Muscle of back (tissue), 11 donors: ENCODE results near the gene MRPL11. TPM values are rescaled to one million over a fixed set of nuclear protein-coding genes. Genes with fewer than 3 reads are reported as not detected.
"Not testable (repeated sequence)": the region's sequence is repeated elsewhere in the genome, so short reads cannot be mapped to it uniquely, and the experiment has no call there.

Source experiments
- DNase-seq, 3 donors: peaks; one replicate each; pipeline versions ENCODE4 v3.0.0 to v3.0.0-alpha.2; 2013
- polyA plus RNA-seq, 10 donors: library from polyadenylated mRNA; unstranded; fragments of 120-200 nt; gene quantifications; one replicate each; pipeline ENCODE4 v1.2.1, GENCODE V29; 2013; ENCODE audit not compliant: insufficient read length in 10 of 10

The MRPL11 gene
- polyA plus RNA-seq, 10 donors: 43.8 to 58.6 (median 50.7) TPM

DNA sequence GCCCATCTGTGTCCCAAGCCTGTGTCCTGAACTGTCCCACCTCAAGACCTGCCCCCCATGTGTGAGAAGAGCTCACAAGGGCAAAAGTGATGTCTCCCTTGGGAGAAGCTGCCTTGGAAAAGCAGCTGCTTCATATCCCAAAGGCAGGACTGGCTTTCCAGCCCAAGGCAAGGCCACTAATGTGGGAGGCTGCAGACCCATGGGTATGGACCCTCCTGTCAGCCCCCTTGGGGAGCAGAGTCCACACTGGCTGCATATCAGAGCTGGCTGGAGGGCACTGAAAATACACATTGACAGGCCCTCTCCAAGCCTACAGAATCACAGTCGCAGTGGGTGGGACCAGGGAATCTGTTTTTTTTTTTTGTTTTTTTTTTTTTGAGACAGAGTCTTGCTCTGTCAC is 30.8 kb upstream of the MRPL11 start:
- no peak for DNase-seq

DNA sequence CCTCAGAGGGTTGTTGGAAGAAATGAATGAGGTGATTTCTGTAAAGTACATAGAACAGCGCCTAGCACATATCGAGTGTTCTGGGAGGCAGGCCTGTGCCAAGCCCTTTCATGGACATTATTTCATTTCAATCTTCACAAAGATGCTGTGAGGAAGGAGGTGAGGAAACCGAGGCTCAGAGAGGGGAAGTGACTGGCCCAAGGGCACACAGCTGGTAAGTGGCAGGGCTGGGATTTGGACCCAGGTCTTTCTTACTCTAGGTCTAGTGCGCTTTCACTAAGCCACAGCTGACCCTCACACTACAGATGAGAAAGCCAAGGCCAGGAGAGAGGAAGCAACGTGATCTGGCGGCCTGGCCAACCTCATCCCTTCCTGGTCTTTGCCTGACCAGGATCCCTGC is 30.0 kb upstream of the MRPL11 start:
- DNase-seq: no peak

DNA sequence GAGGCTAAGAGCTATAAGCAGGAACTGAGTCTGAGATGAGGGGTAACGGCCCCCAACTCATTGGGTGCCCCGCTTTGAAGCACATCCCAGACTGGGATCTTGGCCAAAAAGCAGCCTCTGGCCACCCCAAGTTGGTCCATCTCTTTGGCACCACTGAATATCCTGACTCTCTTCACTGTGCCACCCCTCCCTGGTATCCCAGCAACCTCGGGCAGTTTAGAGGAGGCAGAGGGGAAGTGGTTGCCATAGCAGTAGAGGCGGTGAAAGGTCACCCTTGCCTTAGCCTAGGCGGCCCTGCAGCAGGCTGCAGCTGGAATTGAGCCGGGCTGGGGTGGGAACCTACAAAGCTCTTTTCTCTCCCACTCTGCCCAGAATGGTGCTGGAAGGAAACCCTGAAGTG is 29.1 kb upstream of the MRPL11 start:
- peak in 1 of 3 donors; percentile 41 for DNase-seq

DNA sequence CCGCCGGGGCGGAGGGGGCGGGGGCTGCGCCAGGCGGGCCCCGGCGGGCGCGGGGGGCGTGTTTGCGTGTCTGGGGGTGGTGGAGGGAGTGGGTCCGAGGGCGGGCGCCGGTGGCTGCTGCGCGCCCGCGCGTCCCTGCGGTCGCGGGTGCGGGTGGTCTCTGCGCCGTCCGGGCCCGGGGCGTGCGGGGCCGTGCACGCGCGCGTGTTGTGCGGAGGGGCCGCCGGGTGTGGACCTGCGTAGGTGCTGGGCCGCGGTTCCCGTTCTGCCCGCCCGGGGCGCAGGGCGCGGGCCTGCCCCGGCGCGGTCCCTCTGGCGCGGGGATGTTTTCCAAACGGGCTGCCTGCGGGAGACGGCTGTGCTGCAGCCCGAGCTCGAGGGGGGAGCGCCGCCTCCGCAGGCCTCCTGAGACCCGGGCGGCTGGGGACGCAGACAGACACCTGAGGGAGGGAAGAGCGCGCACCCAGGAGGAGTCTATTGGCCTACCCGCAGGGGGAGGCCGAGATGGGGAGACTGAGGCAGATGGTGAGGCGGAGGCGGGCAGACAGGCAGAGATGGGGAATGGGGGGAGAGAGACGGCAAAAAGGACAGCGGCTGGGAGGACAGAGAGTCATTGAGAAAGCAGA is 28.5 kb upstream of the MRPL11 start:
- DNase-seq: peak in 1 of 3 donors; percentile 59

DNA sequence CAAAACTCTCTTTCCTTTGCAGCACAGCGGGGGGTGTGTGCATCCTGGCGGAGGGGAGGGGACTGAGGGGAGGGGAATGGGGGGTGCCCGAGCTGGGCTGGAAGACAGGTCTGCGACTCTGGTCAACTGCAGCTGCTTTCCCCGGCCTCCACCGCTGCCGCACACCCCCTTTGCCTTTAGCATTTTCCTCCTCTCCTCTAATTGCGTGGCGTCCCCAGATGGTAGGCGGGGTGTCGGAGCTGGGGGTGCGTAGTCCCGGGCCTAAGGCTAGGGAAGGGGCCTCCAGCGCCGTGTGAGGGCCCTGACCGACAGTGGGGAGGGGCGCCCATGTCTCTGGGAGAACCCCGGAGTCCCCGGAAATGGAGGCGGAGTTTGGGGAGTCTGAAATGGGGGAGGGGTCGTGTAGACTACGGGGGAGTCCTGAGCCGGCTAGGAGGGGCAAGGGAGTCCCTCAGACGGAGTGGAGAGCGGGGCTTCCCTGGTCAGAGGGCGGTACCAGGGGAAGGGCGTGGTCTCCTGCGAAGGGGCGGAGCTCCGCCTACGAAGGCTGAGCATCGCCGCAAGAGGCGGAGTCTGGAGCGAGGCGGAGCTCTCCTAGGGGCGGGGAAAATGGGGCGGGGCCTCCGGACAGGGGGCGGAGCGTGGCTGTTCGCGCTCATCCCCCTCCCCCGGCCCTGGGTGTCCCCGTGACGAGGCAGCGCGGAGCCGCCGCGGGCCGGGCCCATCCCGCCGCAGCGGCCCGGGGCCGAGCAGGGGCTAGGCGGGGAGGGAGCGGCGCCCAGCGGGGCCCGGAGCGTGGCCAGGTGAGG is 27.8 kb upstream of the MRPL11 start, which contains the start of gene PELI3:
PELI3 (plus strand) TSS at position 681 of the 809 bp plus-strand sequence. CDS start 1,224 bp downstream, outside the sequence.
- DNase-seq: peak; percentile 92 to 97 (median 96)

DNA sequence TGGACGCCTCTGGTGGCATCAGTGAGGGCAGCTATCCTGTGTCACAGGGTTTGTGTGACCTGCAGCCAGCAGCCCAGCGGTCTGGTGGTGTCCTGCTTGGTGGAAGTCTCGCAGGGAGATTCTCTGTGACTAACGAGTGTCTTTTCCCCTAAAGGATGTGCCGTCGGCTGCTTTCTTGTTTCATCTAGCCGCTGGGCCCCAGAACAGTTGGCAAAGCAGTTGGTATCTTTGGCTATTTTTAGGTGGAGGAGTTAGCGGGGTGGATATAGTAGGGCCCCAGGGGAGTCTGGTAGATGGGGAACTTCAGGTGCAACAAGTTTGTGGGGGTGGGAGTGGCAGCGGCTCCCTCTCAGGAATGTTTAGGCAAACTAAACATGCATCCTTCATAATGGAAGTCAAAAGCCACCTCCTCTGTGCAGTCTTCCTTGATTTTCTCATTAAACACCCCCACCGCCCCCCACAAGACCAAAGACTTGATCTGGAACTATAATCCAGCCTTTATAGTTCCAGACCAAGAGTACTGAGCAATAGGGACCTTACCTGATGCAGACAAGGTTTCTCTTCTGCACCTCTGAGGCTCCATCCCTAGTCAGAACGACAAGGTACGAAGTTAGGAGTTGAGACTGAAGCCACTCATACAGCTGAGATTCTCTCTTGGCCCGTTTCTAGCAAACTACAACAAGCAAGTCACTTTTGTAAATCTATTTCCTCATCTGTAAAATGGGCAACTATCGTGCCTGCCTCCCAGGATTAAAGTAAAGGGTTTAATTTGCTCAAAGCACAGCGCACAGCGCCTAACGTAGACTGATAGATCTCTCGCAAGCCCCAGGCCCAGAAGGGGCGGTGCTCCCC is 27.0 kb upstream of the MRPL11 start:
- DNase-seq: peak in 1 of 3 donors; percentile 43

DNA sequence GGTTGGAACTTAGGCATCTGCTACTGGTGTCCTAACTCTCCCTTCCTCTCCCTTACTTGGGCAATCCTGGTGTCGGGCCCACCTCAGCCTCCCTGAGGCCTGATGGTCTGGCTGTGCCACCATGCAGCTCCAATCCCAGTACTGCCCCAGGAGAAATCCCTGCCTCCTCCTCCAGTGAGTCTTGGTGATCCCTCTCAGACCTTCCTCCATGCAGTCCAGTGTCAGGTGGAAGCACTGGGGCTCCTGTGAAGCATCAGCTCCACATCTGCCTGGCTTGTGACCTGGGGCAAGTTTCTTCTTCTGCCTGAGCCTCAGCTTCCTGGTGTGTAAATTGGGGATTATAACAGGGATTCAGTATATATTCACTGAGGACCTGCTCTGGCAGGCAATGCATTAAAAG is 26.3 kb upstream of the MRPL11 start:
- DNase-seq: no peak

DNA sequence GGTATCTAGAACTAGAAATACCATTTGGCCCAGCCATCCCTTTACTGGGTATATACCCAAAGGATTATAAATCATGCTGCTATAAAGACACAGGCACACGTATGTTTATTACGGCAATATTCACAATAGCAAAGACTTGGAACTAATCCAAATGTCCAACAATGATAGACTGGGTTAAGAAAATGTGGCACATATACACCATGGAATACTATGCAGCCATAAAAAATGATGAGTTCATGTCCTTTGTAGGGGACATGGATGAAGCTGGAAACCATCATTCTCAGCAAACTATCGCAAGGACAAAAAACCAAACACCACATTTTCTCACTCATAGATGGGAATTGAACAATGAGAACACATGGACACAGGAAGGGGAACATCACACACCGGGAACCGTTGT is 25.5 kb upstream of the MRPL11 start:
- DNase-seq: not testable (repeated sequence)

DNA sequence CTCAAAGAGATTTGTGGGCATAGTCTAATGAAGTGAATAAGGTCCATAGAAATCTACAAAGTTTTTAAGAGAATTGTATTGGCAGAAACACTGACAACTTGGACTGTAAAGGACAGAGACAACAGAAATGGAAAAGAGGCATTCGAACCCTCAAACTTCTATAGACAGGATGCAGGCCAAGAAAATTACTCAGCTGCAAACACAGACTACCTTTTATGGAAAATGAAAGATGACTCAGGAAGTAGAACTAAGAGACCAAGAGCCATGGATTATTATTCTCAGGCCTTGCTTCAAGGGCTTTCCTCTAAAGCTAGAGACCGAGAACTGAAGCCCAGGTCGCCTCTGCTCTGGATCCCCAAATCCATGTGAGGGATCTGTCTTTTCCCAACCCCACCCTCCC is 24.3 kb upstream of the MRPL11 start:
- no peak for DNase-seq

DNA sequence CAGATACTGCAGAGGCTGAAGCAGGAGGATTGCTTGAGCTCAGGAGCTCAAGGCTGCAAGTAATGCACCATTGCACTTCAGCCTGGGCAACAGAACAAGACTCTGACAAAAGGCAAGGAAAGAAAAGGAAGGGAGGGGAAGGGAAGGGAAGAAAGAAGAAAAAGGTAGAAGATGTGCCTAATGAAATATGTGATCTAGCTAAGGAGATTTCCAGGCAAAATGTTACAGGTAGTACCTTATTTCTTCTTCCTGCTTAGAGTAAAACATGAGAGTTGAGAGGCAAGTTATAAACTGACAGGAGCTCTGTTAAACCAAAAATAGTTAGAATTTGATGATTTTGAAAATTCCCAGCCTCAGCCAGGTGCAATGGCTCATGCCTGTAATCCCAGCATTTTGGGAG is 23.4 kb upstream of the MRPL11 start:
- no peak for DNase-seq

DNA sequence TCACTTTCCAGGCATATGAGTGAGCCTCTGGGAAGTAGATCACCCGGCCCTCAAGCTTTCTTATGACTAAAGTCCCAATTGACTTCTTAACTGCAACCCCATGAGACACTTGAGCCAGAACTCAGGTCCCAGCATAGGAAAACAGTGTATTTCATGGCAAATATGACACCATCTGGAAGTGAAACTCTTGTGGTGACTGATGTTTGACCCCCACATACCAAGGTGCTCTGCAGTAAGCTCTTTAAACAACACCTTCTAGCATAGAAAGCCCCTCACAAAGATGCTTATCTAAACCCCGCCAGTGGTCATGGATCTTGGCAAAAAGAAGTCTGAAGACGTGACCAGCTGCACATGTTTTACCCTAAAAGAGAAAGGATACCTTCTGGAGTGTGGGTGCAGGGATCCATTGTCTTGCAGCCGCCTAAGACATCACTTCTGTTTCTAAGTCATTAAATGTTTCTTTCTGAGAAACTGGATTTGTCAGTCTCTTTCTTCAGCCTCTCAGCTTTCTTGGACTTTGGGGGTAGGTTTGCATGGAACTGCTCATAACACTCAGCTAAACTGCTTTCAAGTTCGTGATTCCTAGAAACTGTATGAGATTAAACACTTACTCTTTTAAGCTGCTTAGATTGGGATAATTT is 20.6 kb upstream of the MRPL11 start:
- DNase-seq: no peak

DNA sequence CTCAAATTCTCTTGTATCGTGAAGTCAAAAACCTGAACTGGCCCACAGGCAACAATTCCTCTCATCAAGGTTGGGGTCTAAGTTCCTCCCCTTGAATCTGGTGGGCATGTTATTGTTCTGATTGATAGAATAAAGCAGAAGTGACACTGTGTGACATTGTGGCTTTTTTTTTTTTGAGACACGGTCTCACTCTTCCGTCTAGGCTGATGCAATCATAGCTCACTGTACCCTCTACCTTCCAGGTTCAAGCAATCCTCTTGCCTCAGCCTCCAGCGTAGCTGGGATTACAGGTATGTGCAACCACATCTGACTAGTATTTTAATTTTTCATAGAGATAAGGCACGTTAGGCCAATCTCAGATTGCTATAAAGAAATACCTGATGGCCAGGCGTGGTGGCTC is 19.2 kb upstream of the MRPL11 start:
- DNase-seq: no peak

DNA sequence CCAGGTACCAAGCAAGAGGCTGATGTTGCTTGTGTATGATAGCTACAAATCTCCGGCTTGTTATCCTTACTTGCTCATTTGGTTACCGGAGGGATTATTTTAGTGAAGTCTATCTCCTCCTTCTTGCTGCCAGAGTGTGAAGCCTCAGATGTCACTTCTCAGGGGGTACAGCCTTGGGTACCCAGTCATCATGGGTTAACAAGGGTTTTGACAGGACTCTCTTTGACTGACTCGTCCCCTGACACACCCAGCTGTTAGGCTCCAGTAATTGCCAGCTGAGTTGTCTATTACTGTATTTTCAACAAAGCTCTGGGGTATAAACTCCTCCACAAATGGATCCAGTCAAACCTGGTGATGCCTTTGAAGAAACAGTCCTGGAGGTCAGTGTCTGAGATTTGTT is 16.2 kb upstream of the MRPL11 start:
- no peak for DNase-seq

DNA sequence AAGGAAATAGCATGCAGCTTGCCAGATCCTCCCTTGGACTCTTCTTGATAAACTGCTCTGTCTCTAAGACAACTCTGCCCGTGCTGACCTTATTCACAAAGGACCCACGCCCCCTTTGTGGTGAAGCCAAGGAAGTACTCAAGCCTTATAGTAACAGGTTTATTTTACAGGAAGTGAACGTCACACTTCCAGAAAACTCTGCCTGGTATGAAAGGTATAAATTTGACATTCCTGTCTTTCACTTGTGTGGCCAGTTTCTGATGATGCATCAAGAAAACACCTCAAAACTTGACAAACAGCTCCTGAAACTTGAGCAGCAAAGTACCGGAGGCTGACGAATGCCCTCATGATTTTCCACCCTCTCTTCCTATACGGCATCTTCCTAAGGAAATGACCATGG is 15.6 kb upstream of the MRPL11 start:
- DNase-seq: no peak

DNA sequence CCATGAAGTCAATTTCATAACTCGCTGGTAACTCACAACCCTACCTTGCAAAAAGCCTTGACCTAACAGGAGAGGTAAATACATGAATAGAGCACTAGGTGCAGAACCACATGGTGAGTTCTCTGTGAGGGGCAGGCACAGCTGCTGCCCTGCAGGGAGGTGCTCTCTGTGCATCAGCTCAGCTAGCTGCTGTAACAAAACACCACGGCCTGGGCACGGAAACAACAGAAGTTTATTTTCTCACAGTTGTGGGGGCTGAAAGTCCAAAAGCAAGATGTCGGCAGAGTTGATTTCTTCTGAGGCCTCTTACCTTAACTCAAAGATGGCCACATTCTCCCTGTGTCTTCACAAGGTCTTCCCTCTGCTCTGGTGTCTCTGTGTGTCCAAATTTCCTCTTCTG is 13.0 kb upstream of the MRPL11 start:
- no peak for DNase-seq

DNA sequence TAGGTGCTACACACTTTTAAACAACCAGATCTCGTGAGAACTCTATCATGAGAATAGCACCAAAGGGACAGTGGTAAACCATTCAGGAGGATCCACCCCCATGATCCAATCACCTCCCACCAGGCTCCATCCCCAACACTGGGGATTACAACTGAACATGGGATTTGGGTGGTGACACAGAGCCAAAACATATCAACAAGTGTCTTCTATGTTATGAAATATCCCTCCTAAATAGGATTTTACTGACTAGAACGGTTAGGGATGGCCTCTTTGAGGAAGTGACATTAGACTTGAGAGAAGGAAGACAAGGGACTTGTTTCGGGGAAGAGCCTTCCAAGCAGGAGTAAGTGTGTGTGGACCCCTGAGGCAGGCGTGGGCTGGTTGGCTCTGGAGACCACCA is 11.9 kb upstream of the MRPL11 start:
- no peak for DNase-seq

DNA sequence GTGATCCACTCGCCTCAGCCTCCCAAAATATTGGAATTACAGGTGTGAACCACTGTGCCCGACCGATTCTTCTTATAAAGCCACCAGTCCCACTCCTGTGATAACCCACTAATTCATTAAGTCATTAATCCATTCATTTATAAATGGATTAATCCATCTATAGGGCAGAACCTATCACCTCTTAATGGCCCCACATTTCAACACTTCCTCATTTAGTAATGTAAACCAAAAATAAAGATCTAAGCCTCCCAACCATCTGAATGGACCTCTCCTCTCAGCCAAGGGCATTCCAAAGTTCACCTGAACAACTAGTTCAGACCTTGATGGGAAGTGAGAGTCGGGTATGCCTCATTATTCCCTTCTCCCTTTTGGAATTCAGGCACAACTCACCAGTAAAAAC is 9.9 kb upstream of the MRPL11 start:
- no peak for DNase-seq

DNA sequence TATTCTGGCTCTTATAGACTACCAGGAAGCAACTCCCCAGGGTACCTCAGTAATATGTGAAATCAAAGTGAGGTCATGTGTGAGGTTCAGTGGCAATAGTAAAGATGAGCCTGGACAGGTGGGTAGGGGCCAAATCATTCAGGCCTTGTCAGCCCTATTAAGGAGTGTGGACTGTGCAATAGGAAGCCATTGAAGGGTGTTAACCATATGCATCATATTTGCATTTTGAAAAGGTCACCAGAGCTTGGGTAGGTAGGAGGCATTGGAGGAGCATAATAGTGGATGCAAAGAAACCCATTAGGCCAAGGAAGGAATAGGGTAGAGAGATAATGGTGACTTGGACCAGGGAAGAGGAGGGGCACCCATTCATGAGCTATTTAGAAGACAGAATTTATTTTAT is 8.4 kb upstream of the MRPL11 start:
- DNase-seq: no peak

DNA sequence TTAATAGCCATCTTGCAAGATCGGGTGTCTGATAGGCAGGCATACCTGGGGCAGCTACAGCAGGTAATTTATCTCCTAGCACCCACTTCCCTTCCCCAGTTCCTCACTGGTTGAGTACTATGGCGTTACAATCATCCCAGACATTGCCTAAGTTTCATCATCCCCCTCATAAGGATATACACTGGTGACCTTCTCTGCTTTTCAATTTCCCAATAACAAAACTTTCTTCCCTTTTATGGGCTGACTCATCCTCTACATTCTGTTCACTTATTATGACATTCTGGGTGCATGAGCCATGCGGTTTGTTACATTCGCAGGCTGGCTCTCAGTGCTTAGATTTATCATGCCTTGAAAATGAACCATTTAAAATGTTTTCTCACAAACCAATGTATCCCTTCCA is 5.0 kb upstream of the MRPL11 start:
- peak in 1 of 3 donors; percentile 34 for DNase-seq

DNA sequence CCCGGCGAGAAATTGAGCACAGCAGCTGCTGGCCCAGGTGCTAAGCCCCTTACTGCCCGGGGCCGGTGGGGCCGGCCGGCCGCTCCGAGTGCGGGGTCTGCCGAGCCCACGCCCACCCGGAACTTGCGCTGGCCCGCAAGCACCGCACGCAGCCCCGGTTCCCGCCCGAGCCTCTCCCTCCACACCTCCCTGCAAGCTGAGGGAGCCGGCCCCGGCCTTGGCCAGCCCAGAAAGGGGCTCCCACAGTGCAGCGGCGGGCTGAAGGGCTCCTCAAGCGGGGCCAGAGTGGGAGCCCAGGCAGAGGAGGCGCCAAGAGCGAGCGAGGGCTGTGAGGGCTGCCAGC is 2.3 kb upstream of the MRPL11 start:
- DNase-seq: not testable (repeated sequence)

DNA sequence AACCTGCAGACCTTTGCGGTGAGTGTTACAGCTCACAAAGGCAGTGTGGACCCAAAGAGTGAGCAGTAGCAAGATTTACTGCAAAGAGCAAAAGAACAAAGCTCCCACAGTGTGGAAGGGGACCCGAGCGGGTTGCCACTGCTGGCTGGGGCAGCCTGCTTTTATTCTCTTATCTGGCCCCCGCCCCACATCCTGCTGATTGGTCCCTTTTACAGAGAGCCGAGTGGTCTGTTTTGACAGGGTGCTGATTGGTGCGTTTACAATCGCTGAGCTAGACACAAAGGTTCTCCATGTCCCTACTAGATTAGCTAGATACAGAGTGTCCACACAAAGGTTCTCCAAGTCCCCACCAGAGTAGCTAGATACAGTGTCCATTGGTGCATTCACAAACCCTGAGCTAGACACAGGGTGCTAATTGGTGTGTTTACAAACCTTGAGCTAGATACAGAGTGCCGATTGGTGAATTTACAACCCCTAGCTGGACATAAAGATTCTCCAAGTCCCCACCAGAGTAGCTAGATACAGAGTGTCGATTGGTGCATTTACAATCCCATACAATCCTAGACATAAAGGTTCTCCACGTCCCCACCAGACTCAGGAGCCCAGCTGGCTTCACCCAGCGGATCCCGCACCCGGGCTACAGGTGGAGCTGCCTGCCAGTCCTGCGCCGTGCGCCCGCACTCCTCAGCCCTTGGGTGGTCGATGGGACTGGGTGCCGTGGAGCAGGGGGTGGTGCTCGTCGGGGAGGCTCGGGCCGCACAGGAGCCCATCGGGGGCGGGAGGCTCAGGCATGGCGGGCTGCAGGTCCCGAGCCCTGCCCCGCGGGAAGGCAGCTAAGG is 1.7 kb upstream of the MRPL11 start:
- DNase-seq: not testable (repeated sequence)
